H1 (cell line): ENCODE results near the gene EFEMP1. TPM values are rescaled to one million over a fixed set of nuclear protein-coding genes. Genes with fewer than 3 reads are reported as not detected.

ENCODE experiments used
- CTCF ChIA-PET: fragments of 300-600 bp; sonication (Branson Sonifier 250); formaldehyde crosslinking; loops from one replicate; lab custom pipeline; 2021; ENCODE audit not compliant: partially characterized antibody; lab: Charles Lee
- POLR2A ChIA-PET: fragments of 300-600 bp; sonication (Branson Sonifier 250); formaldehyde crosslinking; loops from one replicate; lab custom pipeline; 2021; ENCODE audit warnings: inconsistent platforms; ENCODE audit not compliant: partially characterized antibody; lab: Charles Lee
- DNase-seq, 2 experiments: peaks; one replicate each; pipeline versions ENCODE4 v3.0.0 to v3.0.0-alpha.2; 2010 to 2022; ENCODE audit warnings: low spot score in 2 of 2, low read depth in 1 of 2, mixed read lengths in 1 of 2
- FAIRE-seq: peaks from 2 replicates; lab custom pipeline; 2011; peaks lifted over from hg19 to GRCh38; lab: Jason Lieb, UNC
- H2AFZ ChIP-seq: 2 replicates; pipeline ENCODE4 v1.8.1; 2012; ENCODE audit warnings: low read length, inconsistent platforms
- H2AK5ac ChIP-seq: 2 replicates; pipeline ENCODE4 v1.6.1; 2013; ENCODE audit warnings: low read depth, low read length
- H2BK120ac ChIP-seq: replicated peaks from 2 replicates; pipeline ENCODE3; 2013; ENCODE audit warnings: low read depth, low read length, inconsistent platforms
- H2BK12ac ChIP-seq: 2 replicates; pipeline ENCODE4 v1.6.1; 2013; ENCODE audit warnings: low read depth, low read length
- H2BK15ac ChIP-seq: 2 replicates; pipeline ENCODE4 v1.6.1; 2013; ENCODE audit warnings: low read length
- H2BK20ac ChIP-seq: 2 replicates; pipeline ENCODE4 v1.6.1; 2013; ENCODE audit warnings: low read length
- H2BK5ac ChIP-seq: 2 replicates; pipeline ENCODE4 v1.6.1; 2013; ENCODE audit warnings: low read depth, low read length
- H3K14ac ChIP-seq: 2 replicates; pipeline ENCODE4 v1.6.1; 2013; ENCODE audit warnings: inconsistent platforms; ENCODE audit not compliant: insufficient read length
- H3K18ac ChIP-seq: 2 replicates; pipeline ENCODE4 v1.6.1; 2013; ENCODE audit warnings: low read length; ENCODE audit errors: extremely low read depth
- H3K23ac ChIP-seq: 2 replicates; pipeline ENCODE4 v1.6.1; 2013; ENCODE audit warnings: inconsistent platforms; ENCODE audit not compliant: insufficient read length
- H3K23me2 ChIP-seq: 2 replicates; pipeline ENCODE4 v1.6.1; 2013; ENCODE audit warnings: low read depth, low read length
- H3K27ac ChIP-seq: 2 replicates; pipeline ENCODE4 v1.6.1; 2011; ENCODE audit warnings: low read depth, low read length, inconsistent platforms
- H3K27me3 ChIP-seq, 4 experiments: replicated peaks in 1 of 4; 1 replicate in 1 of 4; 2 replicates in 3 of 4; pipeline versions ENCODE4 v1.6.1 to v1.8.1; 2011 to 2013; ENCODE audit warnings: low read length in 3 of 4, mild to moderate bottlenecking in 3 of 4, inconsistent platforms in 2 of 4, mixed read lengths in 2 of 4, moderate library complexity in 1 of 4; ENCODE audit not compliant: control insufficient read depth in 3 of 4, insufficient read depth in 3 of 4; ENCODE audit errors: extremely low read depth in 1 of 4
- H3K36me3 ChIP-seq, 4 experiments: 2 replicates each; pipeline versions ENCODE4 v1.6.1 to v1.8.1; 2011 to 2013; ENCODE audit warnings: mild to moderate bottlenecking in 4 of 4, low read length in 3 of 4, moderate library complexity in 2 of 4, control low read depth in 1 of 4, inconsistent platforms in 1 of 4; ENCODE audit not compliant: insufficient read depth in 4 of 4, control insufficient read depth in 2 of 4
- H3K4ac ChIP-seq: replicated peaks from 2 replicates; pipeline ENCODE3; 2013; ENCODE audit warnings: low read length, low read depth, mixed read lengths, inconsistent platforms; ENCODE audit not compliant: insufficient read length
- H3K4me1 ChIP-seq, 4 experiments: replicated peaks in 1 of 4; 1 replicate in 1 of 4; 2 replicates in 3 of 4; pipeline versions ENCODE4 v1.6.1 to v1.8.1; 2011 to 2013; ENCODE audit warnings: low read length in 3 of 4, inconsistent platforms in 2 of 4, mixed read lengths in 1 of 4; ENCODE audit not compliant: insufficient read depth in 4 of 4, control insufficient read depth in 3 of 4
- H3K4me2 ChIP-seq, 2 experiments: 2 replicates each; pipeline versions ENCODE4 v1.6.1 to v1.8.1; 2011 to 2013; ENCODE audit warnings: low read depth in 2 of 2, low read length in 2 of 2, control low read depth in 1 of 2, inconsistent platforms in 1 of 2, mild to moderate bottlenecking in 1 of 2; ENCODE audit not compliant: insufficient read depth in 1 of 2
- H3K4me3 ChIP-seq, 4 experiments: fragments of 200-600, 300-600 bp in 1 of 4; sonication (generic), shearing (Covaris generic), sonication (Bioruptor Twin) in 1 of 4; 2 replicates each; pipeline versions ENCODE4 v1.5.1 to v1.8.1; 2011 to 2016; ENCODE audit warnings: low read length in 4 of 4, low read depth in 3 of 4, control low read depth in 2 of 4, inconsistent platforms in 2 of 4, mild to moderate bottlenecking in 2 of 4, mixed read lengths in 1 of 4, moderate library complexity in 1 of 4; ENCODE audit not compliant: insufficient read depth in 2 of 4; ENCODE audit errors: extremely low read depth in 1 of 4
- H3K56ac ChIP-seq: replicated peaks from 2 replicates; pipeline ENCODE3; 2013; ENCODE audit warnings: low read depth, mild to moderate bottlenecking, mixed read lengths, low read length, inconsistent platforms; ENCODE audit not compliant: insufficient read length
- H3K79me1 ChIP-seq: 2 replicates; pipeline ENCODE4 v1.6.1; 2013; ENCODE audit warnings: low read depth, low read length, control low read depth
- H3K79me2 ChIP-seq, 2 experiments: 2 replicates each; pipeline versions ENCODE4 v1.6.1 to v1.8.1; 2012 to 2013; ENCODE audit warnings: low read length in 2 of 2, mild to moderate bottlenecking in 2 of 2, inconsistent platforms in 1 of 2; ENCODE audit not compliant: insufficient read depth in 2 of 2, control insufficient read depth in 1 of 2
- H3K9ac ChIP-seq, 4 experiments: replicated peaks in 1 of 4; 1 replicate in 1 of 4; 2 replicates in 3 of 4; pipeline versions ENCODE4 v1.6.1 to v1.8.1; 2011 to 2013; ENCODE audit warnings: low read depth in 3 of 4, low read length in 3 of 4, control low read depth in 2 of 4, mild to moderate bottlenecking in 2 of 4, moderate library complexity in 2 of 4, inconsistent platforms in 1 of 4; ENCODE audit errors: extremely low read depth in 1 of 4
- H3K9me3 ChIP-seq, 2 experiments: 2 replicates each; pipeline versions ENCODE4 v1.6.1 to v1.8.1; 2012 to 2013; ENCODE audit warnings: mild to moderate bottlenecking in 2 of 2, moderate library complexity in 2 of 2, control low read depth in 1 of 2, inconsistent platforms in 1 of 2, low read depth in 1 of 2, low read length in 1 of 2, mixed read lengths in 1 of 2; ENCODE audit not compliant: insufficient read depth in 2 of 2
- H4K20me1 ChIP-seq, 2 experiments: replicated peaks in 1 of 2; 2 replicates each; pipeline versions ENCODE3 to v1.8.1; 2011 to 2013; ENCODE audit warnings: inconsistent platforms in 2 of 2, low read length in 2 of 2, mild to moderate bottlenecking in 1 of 2; ENCODE audit not compliant: insufficient read depth in 2 of 2, control insufficient read depth in 1 of 2
- H4K5ac ChIP-seq: 2 replicates; pipeline ENCODE4 v1.6.1; 2013; ENCODE audit warnings: low read length, low read depth, mixed read lengths, inconsistent platforms; ENCODE audit not compliant: insufficient read length
- H4K8ac ChIP-seq: 2 replicates; pipeline ENCODE4 v1.8.0; 2013; ENCODE audit warnings: mild to moderate bottlenecking, moderate library complexity, low read length, inconsistent platforms; ENCODE audit not compliant: insufficient read depth; ENCODE audit errors: extremely low read depth
- H4K91ac ChIP-seq: replicated peaks from 2 replicates; pipeline ENCODE3; 2013; ENCODE audit warnings: low read length, mixed read lengths, inconsistent platforms; ENCODE audit not compliant: insufficient read length
- ASH2L ChIP-seq: fragments of 200-600, 300-600 bp; sonication (generic); IDR thresholded peaks from one replicate; pipeline ENCODE4 v1.7.1; 2017; ENCODE audit warnings: low read length
- ATF2 ChIP-seq: IDR thresholded peaks from 2 replicates; pipeline ENCODE4 v1.6.1; 2012; ENCODE audit warnings: low read length, inconsistent platforms
- CREB1 ChIP-seq: IDR thresholded peaks from 2 replicates; pipeline ENCODE4 v1.6.1; 2012; ENCODE audit warnings: inconsistent platforms
- EZH2 ChIP-seq: fragments of 200-600 bp; sonication (generic); IDR thresholded peaks from 2 replicates; pipeline ENCODE4 v1.7.1; 2012; ENCODE audit warnings: low read depth, mild to moderate bottlenecking, moderate library complexity, low read length, inconsistent platforms; ENCODE audit not compliant: severe bottlenecking
- HDAC6 ChIP-seq: IDR thresholded peaks from one replicate; pipeline ENCODE4 v1.7.1; 2012; ENCODE audit warnings: low read depth, mild to moderate bottlenecking, inconsistent platforms, low read length, moderate library complexity
- KDM4A ChIP-seq: IDR thresholded peaks from one replicate; pipeline ENCODE4 v1.7.1; 2012; ENCODE audit warnings: low read depth, mild to moderate bottlenecking, moderate library complexity, low read length, inconsistent platforms; ENCODE audit not compliant: severe bottlenecking
- NANOG ChIP-seq: IDR thresholded peaks from 2 replicates; pipeline ENCODE4 v1.6.1; 2011; ENCODE audit warnings: low read length, low read depth, mild to moderate bottlenecking, inconsistent platforms; ENCODE audit not compliant: insufficient read depth, poor library complexity, severe bottlenecking
- PHF8 ChIP-seq: fragments of 200-600 bp; sonication (generic); conservative IDR thresholded peaks from 2 replicates; pipeline ENCODE4 v1.7.1; 2012; ENCODE audit warnings: low read depth, mild to moderate bottlenecking, inconsistent platforms, low read length, moderate library complexity
- POLR2A ChIP-seq, 2 experiments: IDR thresholded peaks; 1 replicate in 1 of 2; 2 replicates in 1 of 2; pipeline ENCODE4 v1.6.1; 2011; ENCODE audit warnings: low read depth in 2 of 2, low read length in 2 of 2, mild to moderate bottlenecking in 2 of 2; ENCODE audit errors: control extremely low read depth in 1 of 2
- POLR2AphosphoS5 ChIP-seq: IDR thresholded peaks from 2 replicates; pipeline ENCODE4 v1.6.1; 2011; ENCODE audit warnings: low read depth, low read length
- RBBP5 ChIP-seq: IDR thresholded peaks from 2 replicates; pipeline ENCODE4 v1.7.1; 2012; ENCODE audit warnings: low read depth, mild to moderate bottlenecking, inconsistent platforms, low read length, moderate library complexity, borderline replicate concordance
- SAP30 ChIP-seq: fragments of 300-600 bp; sonication (generic); IDR thresholded peaks from 2 replicates; pipeline ENCODE4 v1.7.1; 2012; ENCODE audit warnings: low read length, moderate library complexity, mild to moderate bottlenecking, inconsistent platforms; ENCODE audit not compliant: insufficient read depth, insufficient replicate concordance
- TAF1 ChIP-seq: IDR thresholded peaks from 2 replicates; pipeline ENCODE4 v1.6.1; 2011; ENCODE audit warnings: mild to moderate bottlenecking, low read depth, low read length
- TBP ChIP-seq: IDR thresholded peaks from 2 replicates; pipeline ENCODE4 v1.6.1; 2011; ENCODE audit warnings: low read depth, low read length, improper control_type of control experiment
- WGBS, 2 experiments: shearing (Covaris generic) in 1 of 2; methylation state at CpG; one replicate each; pipeline versions ENCODE4 v1.1.6 to v1.1.7; 2013 to 2015; ENCODE audit warnings: low lambda C conversion rate in 2 of 2, mixed read lengths in 2 of 2, inconsistent platforms in 1 of 2, low coverage in 1 of 2, missing lambda C conversion rate in 1 of 2; ENCODE audit not compliant: insufficient replicate concordance in 2 of 2, insufficient coverage in 1 of 2, insufficient read length in 1 of 2; ENCODE audit errors: extremely low coverage in 1 of 2, missing lambda C conversion rate in 1 of 2; 5-methylcytosine and 5-hydroxymethylcytosine counted together
- polyA plus RNA-seq, 7 experiments: library from polyadenylated mRNA; depleted of rRNA in 3 of 7; stranded (reverse) in 5 of 7; unstranded in 2 of 7; fragments of >200 nt in 5 of 7; fragments of 200-250 nt in 2 of 7; gene quantifications; 1 replicate in 5 of 7; 2 replicates in 1 of 7; 4 replicates in 1 of 7; pipeline versions ENCODE4 v1.2.1 to v1.2.3, GENCODE V29; 2011 to 2013; ENCODE audit warnings: missing spikeins in 2 of 7, mixed read lengths in 2 of 7
- total RNA-seq: library from RNA; stranded (reverse); fragmentation: NEBNext Ultra II Directional; extraction: Animal tissue kit (Norgen Biotek cat#: 25700); gene quantifications from 2 replicates; pipeline ENCODE4 v1.2.1, GENCODE V29; 2021

EFEMP1 gene
- total and polyA plus RNA-seq, 2 of the 8 experiments (the other 6 are each of a cell fraction or from before 2014, with no cell fraction given): 15.5 to 19.7 TPM

GRCh38 chr2:55883357-55883756 is 40.2 kb downstream of the EFEMP1 start:
- POLR2A ChIA-PET: no interaction called here
- 84% methylated on average over 3 of the region's 3 CpGs; no CpG with 5 or more reads in 1 of the 2 experiments for WGBS, 2 experiments

More at GRCh38 chr2:55883357-55883756, 40.2 kb downstream of the EFEMP1 start:
- Histone ChIP-seq H4K5ac (no peak overlapping the region), H4K20me1 (no peaks in the 10 kb centered on the region), H3K56ac (no peak overlapping the region), H2BK20ac (no peak overlapping the region), H2BK15ac (no peak overlapping the region), H3K9me3 (no peaks in the 10 kb centered on the region), H3K23ac (no peak overlapping the region), H4K91ac (no peak overlapping the region), H3K36me3 (no peaks in the 10 kb centered on the region), H3K27me3 (no peaks in the 10 kb centered on the region), H2BK12ac (no peak overlapping the region), H3K9ac (no peak overlapping the region), H3K79me1 (no peaks in the 10 kb centered on the region; the same call in 1 of the 2 replicates), H2AFZ (no peak overlapping the region), H3K4ac (no peak overlapping the region), H3K27ac (no peak overlapping the region), H3K18ac (no peak overlapping the region), H2BK120ac (no peak overlapping the region), H2AK5ac (no peak overlapping the region), H3K4me3 (no peak overlapping the region), H3K23me2 (no peaks in the 10 kb centered on the region), H4K8ac (no peak overlapping the region), H3K79me2 (no peaks in the 10 kb centered on the region), H3K4me1 (peaks cover 0 to 2% (median 0%) of the 10 kb centered on the region in 4 experiments; a peak in 1 of 7 replicates), H3K14ac (no peak overlapping the region), H2BK5ac (no peak overlapping the region), H3K4me2 (no peak overlapping the region)
- no peak for FAIRE-seq
- CTCF ChIA-PET: no interaction called here
- TF ChIP-seq RBBP5: no peak
- TF ChIP-seq TBP: no peak
- TF ChIP-seq CREB1: no peak
- TF ChIP-seq HDAC6: no peak
- TF ChIP-seq NANOG: no peak
- TF ChIP-seq TAF1: no peak
- TF ChIP-seq POLR2AphosphoS5: no peak
- no peak for TF ChIP-seq SAP30
- no peak for TF ChIP-seq KDM4A
- TF ChIP-seq POLR2A (IDR thresholded peaks at IDR 0.05; ENCODE audit: control extremely low read depth in 1 of 2, low read depth in 2 of 2, low read length in 2 of 2): no peak
- TF ChIP-seq EZH2: no peak
- no peak for TF ChIP-seq ASH2L
- TF ChIP-seq ATF2: no peak
- no peak for TF ChIP-seq PHF8
- no peak for DNase-seq
